ENCODE measurements around the gene CHMP2A.
"Not testable (repeated sequence)": the region's sequence is repeated elsewhere in the genome, so short reads cannot be mapped to it uniquely, and the experiment has no call there.

The CHMP2A gene

GRCh38 chr19:58545286-58546018, 9.5 kb downstream of the CHMP2A start:
- Mint-ChIP-seq H3K9me3 (no peaks in the 10 kb centered on the region), H3K4me1 (ENCODE audit: low read depth in 2 of 2) (peaks cover 36% of the 10 kb centered on the region in 2 donors), H3K4me3 (peak overlapping the region; percentile 87 to 88), H3K36me3 (ENCODE audit: insufficient read depth) (peaks cover 71% of the 10 kb centered on the region), H3K27me3 (peaks cover 6 to 16% of the 10 kb centered on the region in 2 donors), H3K27ac (peak overlapping the region; percentile 92 to 95)
- ATAC-seq (replicated peaks) (no peak), DNase-seq (no peak)

- Mint-ChIP-seq H3K4me1 (ENCODE audit: low read depth in 2 of 2) (peaks cover 34 to 36% of the 10 kb centered on the region in 2 donors), H3K27ac (peak overlapping the region; percentile 95 to 97), H3K27me3 (peaks cover 7 to 21% of the 10 kb centered on the region in 2 donors), H3K36me3 (ENCODE audit: insufficient read depth) (peaks cover 64% of the 10 kb centered on the region), H3K4me3 (peak overlapping the region; percentile 89 to 94), H3K9me3 (no peaks in the 10 kb centered on the region)
- DNase-seq (peak in 1 of 3 experiments; percentile 76), ATAC-seq (replicated peaks) (peak; percentile 45)
These were observed 10.2 kb downstream of the CHMP2A start for GRCh38 chr19:58544591-58545285.

GRCh38 chr19:58543826-58544590, 10.9 kb downstream of the CHMP2A start, which contains the start of gene TRIM28:
TRIM28 (plus strand) TSS chr19:58544064; CDS start chr19:58544758, 694 bp downstream.
- no peaks in the 10 kb centered on the region for H3K9me3 Mint-ChIP-seq
- peak within 1 kb of the TSS; percentile 89 to 94 for H3K4me3 Mint-ChIP-seq
- DNase-seq (peak; percentile 100), ATAC-seq (replicated peaks) (peak; percentile 88)
- H3K27ac Mint-ChIP-seq = peak within 1 kb of the TSS; percentile 95 to 97
- peaks cover 14 to 29% of the 10 kb centered on the region in 2 donors for H3K27me3 Mint-ChIP-seq
- peaks cover 56% of the 10 kb centered on the region for H3K36me3 Mint-ChIP-seq (ENCODE audit: insufficient read depth)
- peaks cover 33 to 36% of the 10 kb centered on the region in 2 donors for H3K4me1 Mint-ChIP-seq (ENCODE audit: low read depth in 2 of 2)

- not testable (repeated sequence) for H3K9me3 Mint-ChIP-seq; DNase-seq; ATAC-seq (replicated peaks); H3K4me3 Mint-ChIP-seq
- Mint-ChIP-seq H3K27ac (peak overlapping the region in 1 of 2 donors; percentile 97), H3K4me1 (ENCODE audit: low read depth in 2 of 2) (peaks cover 34 to 35% of the 10 kb centered on the region in 2 donors), H3K27me3 (peaks cover 24 to 41% of the 10 kb centered on the region in 2 donors), H3K36me3 (ENCODE audit: insufficient read depth) (peaks cover 45% of the 10 kb centered on the region)
These were observed 12.1 kb downstream of the CHMP2A start for GRCh38 chr19:58542641-58543372.

GRCh38 chr19:58539169-58539559, 15.7 kb downstream of the CHMP2A start:
- Mint-ChIP-seq H3K4me3 (peak overlapping the region; percentile 35 to 59), H3K36me3 (ENCODE audit: insufficient read depth) (peaks cover 12% of the 10 kb centered on the region), H3K4me1 (ENCODE audit: low read depth in 2 of 2) (peaks cover 12% of the 10 kb centered on the region in 2 donors), H3K27me3 (peaks cover 44 to 66% of the 10 kb centered on the region in 2 donors)
- H3K27ac Mint-ChIP-seq; DNase-seq; H3K9me3 Mint-ChIP-seq; ATAC-seq (replicated peaks): not testable (repeated sequence)

GRCh38 chr19:58538257-58539168, 16.4 kb downstream of the CHMP2A start:
- DNase-seq = no peak
- Mint-ChIP-seq H3K4me3 (peak overlapping the region; percentile 35 to 59), H3K4me1 (ENCODE audit: low read depth in 2 of 2) (peaks cover 5 to 8% of the 10 kb centered on the region in 2 donors), H3K27me3 (peaks cover 44 to 60% of the 10 kb centered on the region in 2 donors), H3K36me3 (ENCODE audit: insufficient read depth) (peaks cover 5% of the 10 kb centered on the region), H3K27ac (no peak overlapping the region), H3K9me3 (no peaks in the 10 kb centered on the region)
- ATAC-seq (replicated peaks) = peak; percentile 78

- Mint-ChIP-seq H3K4me3 (no peak overlapping the region), H3K9me3 (no peaks in the 10 kb centered on the region), H3K27me3 (peaks cover 42 to 54% of the 10 kb centered on the region in 2 donors), H3K36me3 (ENCODE audit: insufficient read depth) (no peaks in the 10 kb centered on the region), H3K4me1 (ENCODE audit: low read depth in 2 of 2) (peaks cover 4 to 5% of the 10 kb centered on the region in 2 donors), H3K27ac (no peak overlapping the region)
- no peak for DNase-seq
- ATAC-seq (replicated peaks) = no peak
These were observed 17.8 kb downstream of the CHMP2A start for GRCh38 chr19:58536852-58537798.

GRCh38 chr19:58535857-58536256, 19.0 kb downstream of the CHMP2A start:
- ATAC-seq (replicated peaks) (no peak), DNase-seq (no peak)
- peaks cover 4 to 5% of the 10 kb centered on the region in 2 donors for H3K4me1 Mint-ChIP-seq (ENCODE audit: low read depth in 2 of 2)
- H3K36me3 Mint-ChIP-seq (ENCODE audit: insufficient read depth) = no peaks in the 10 kb centered on the region
- H3K9me3 Mint-ChIP-seq = no peaks in the 10 kb centered on the region
- H3K27ac Mint-ChIP-seq = no peak overlapping the region
- H3K27me3 Mint-ChIP-seq = peaks cover 54 to 65% of the 10 kb centered on the region in 2 donors
- no peak overlapping the region for H3K4me3 Mint-ChIP-seq

- Mint-ChIP-seq H3K36me3 (ENCODE audit: insufficient read depth) (no peaks in the 10 kb centered on the region), H3K27me3 (peaks cover 23 to 25% of the 10 kb centered on the region in 2 donors), H3K4me3 (no peak overlapping the region), H3K27ac (no peak overlapping the region), H3K9me3 (no peaks in the 10 kb centered on the region), H3K4me1 (ENCODE audit: low read depth in 2 of 2) (no peaks in the 10 kb centered on the region)
- no peak for ATAC-seq (replicated peaks)
- no peak for DNase-seq
These were observed 23.7 kb downstream of the CHMP2A start for GRCh38 chr19:58531034-58531840.

GRCh38 chr19:58529405-58529804, 25.5 kb downstream of the CHMP2A start:
- Mint-ChIP-seq H3K4me3 (no peak overlapping the region), H3K36me3 (ENCODE audit: insufficient read depth) (no peaks in the 10 kb centered on the region)

More at GRCh38 chr19:58529405-58529804, 25.5 kb downstream of the CHMP2A start:
- Mint-ChIP-seq H3K27ac (no peak overlapping the region), H3K9me3 (no peaks in the 10 kb centered on the region), H3K27me3 (peaks cover 16% of the 10 kb centered on the region in 2 donors), H3K4me1 (ENCODE audit: low read depth in 2 of 2) (no peaks in the 10 kb centered on the region)
- ATAC-seq (replicated peaks) (no peak), DNase-seq (no peak)
